Activated CD8-positive, alpha-beta memory T cell treated with anti-CD3 and anti-CD28 coated beads for 24 hours (primary cell): ENCODE data around the gene SAMHD1.
"Not testable (repeated sequence)": the region's sequence is repeated elsewhere in the genome, so short reads cannot be mapped to it uniquely, and the experiment has no call there.

Experiments
- DNase-seq: peaks from one replicate; pipeline ENCODE4 v3.0.0-alpha.2; 2020

SAMHD1 gene

DNA sequence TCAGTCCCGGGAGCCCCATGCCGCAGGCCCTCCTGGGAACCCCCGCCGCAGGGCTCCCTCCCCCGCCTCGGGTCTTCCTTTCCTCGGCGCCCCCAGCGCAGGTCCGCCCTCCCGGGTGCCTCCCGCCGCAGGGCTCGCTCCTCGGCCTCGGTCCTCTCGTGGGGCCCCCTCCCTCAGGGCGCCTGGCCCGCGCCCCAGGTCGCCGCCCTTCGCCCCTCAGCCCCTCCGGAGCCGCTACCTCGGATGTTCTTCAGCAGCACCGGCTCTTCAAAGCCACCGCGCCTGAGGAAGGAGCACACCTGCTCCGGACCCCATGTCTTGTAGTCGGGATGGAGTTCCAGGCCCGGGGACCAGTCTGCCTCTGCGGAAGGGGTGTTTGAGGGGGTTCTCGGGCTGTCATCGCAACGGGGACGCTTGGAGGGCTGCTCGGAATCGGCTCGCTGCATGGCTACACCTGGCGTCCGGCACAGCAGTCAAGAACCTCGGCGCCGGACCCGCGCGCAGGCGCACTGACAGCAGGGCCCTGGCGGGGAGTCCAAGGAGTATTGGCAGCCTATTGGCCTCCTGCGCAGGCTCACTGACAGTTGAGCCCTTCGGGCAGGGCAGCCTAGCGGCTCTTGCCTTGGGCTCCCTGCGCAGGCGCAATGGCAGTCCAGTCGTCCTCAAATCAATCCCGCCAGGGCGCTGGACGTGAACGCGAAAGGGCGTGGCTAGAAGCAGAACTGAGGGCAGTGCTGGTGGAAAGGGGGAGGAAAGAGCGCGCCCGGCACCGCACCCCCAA, at the start of gene SAMHD1:
SAMHD1 (minus strand) TSS at position 511 of the 781 bp plus-strand sequence; CDS start at position 446, 65 bp downstream.
- peak; percentile 94 for DNase-seq

GRCh38 chr20:37000171-37000570, 48.7 kb upstream of the SAMHD1 start:
- not testable (repeated sequence) for DNase-seq

DNA sequence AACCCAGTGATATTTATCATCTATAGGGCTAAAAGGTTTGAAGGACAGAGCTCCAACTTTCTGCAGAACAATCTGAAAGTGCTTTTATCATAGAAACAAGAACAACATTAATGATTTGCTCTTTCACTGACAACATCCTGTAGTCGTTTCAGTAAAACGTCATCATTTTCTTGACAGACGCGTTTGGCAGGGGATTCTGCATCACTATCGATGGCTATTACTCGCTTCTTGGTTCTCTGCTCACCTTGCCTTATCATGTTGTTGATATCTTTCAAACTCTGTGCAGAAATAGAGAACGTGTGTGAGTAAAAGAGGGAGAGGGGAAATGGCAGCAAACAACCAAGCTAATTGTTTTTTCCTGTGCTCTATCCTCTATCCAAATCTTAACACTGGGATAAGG, 47.1 kb upstream of the SAMHD1 start:
- DNase-seq = no peak

DNA sequence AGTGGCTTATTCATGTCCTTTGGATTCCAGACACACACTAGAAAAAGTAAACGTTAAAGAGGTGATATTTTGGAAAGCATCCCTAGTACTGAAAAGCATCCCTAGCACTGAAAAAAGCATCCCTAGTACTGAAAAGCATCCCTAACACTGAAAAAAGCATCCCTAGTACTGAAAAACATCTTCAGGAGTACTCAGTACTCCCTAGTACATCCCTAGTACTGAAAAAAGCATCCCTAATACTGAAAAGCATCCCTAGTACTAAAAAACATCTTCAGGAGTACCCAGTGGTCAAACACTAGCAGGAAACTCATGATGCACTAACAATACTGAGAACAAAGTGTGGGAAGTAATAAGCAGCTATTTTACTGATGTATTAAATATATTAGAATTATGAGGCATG, 45.6 kb upstream of the SAMHD1 start:
- DNase-seq = no peak

GRCh38 chr20:36994221-36994620, 42.7 kb upstream of the SAMHD1 start:
- DNase-seq = not testable (repeated sequence)

DNA sequence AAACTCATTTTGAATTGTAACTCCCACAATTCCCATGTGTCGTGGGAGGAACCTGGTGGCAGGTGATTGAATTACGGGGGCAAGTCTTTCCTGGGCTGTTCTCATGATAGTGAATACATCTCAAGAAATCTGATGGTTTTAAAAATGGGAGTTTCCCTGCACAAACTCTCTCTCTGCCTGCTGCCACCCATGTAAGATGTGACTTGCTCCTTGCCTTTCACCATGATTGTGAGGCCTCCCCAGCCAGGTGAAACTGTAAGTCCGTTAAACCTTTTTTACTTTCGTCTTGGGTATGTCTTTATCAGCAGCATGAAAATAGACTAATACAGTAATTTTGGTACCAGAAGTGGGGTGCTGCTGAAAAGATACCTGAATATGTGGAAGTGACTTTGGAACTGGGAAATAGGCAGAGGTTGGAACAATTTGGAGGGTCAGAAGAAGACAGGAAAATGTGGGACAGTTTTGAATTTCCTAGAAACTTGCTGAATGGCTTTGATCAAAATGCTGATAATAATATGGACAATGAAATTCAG, 41.4 kb upstream of the SAMHD1 start:
- DNase-seq = no peak

GRCh38 chr20:36991703-36992102, 40.2 kb upstream of the SAMHD1 start:
- DNase-seq = no peak

- DNase-seq = no peak
These were observed 38.3 kb upstream of the SAMHD1 start for GRCh38 chr20:36989797-36990196.

DNA sequence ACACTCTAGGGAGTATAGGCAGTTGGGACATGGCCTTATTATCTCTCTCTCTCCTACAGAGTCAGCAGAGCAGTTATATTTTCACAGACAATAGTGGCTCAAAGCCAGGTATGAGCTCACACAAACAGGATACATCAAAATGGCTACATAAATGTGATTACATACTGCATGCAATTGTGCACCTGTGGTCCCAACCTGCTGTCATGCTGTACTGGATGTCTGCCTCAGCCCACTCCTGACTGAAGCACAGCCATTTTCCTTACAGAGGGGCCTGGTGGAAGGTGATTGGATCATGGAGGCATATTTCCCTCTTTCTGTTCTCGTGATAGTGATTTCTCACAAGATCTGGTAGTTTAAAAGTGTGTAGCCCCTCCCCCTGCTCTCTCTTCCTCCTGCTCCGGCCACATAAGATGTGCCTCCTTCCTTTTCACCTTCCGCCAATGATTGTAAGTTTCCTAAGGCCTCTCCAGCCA, 37.0 kb upstream of the SAMHD1 start:
- no peak for DNase-seq

DNA sequence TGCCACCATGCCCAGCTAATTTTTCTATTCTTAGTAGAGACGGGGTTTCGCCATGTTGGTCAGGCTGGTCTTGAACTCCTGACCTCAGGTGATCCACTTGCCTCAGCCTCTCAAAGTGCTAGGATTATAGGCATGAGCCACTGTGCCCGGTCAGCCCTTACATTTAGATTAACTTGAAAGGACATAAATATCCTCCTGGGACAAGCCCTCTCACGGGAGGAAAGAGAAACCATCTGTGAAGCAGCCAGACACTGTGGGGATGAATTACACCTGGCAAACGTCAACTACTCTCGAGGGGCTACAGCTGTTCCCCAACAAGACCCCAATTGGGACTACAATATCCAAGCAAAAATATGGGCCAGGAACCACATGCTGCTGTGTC, 32.7 kb upstream of the SAMHD1 start:
- DNase-seq = no peak

GRCh38 chr20:36975099-36975818, 23.8 kb upstream of the SAMHD1 start:
- no peak for DNase-seq

DNA sequence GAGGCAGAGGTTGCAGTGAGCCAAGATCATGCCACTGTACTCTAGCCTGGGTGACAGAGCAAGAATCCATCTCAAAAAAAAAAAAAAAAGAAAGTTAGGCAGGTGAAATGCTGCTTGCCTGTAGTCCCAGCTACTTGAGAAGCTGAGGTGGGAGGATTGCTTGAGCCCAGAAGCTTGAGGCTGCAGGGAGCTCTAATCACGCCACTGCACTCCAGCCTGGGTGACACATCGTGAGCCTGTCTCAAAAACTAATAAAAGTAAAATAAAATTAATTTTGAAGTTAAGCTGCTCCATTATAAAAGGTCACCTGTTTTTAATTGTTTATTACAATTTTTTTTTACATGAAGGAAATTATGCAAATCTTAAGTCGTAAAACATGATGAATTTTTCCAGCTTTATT, 23.2 kb upstream of the SAMHD1 start:
- no peak for DNase-seq

DNA sequence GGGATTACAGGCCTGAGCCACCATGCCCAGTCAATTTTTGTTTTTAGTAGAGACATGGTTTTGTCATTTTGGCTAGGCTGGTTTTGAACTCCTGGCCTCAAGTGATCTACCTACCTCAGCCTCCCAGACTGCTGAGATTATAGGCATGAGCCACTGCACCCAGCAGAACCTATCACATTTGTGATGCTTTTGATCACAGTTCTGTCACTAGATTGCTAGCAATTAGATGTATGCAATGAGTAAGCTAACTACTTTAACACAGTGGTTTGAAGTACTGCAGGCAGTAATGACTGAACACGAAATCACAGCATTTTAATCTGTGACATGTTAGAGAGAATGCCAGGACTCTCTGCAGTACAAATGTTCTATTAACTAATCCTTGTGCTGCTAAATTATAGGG, 19.6 kb upstream of the SAMHD1 start:
- no peak for DNase-seq

DNA sequence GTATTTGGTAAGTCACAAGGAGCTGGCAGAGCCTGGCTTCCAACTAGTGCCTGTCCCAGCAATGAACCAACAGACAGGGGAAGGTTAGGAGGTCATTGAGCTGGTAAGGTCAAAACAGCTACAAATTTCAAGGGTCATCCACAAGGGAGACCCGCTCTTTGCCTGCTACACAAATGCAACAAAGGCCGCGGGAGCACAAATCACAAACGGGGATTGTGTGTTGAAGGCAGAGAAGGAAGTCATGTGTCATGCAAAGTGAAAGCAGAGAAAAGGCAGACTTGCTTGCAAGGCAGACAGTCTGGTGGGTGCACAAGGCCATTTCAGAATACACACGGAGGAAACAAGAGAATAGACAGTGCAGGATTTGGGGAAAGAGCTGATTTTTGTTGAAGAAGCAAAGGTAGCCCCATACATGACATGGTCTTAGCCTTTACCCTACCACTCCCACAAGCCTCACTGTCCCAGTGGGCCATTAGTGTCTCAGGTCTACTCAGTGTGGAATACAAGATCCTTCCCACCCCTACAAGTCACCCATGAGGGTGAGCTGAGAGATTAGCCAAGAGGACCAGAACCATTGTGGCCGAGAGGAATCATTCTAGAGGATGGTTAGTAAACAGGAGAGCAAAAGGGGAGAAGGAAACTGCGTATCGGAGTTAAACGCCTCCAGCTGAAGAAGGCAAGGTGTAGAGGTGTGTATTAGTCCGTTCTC, 18.1 kb upstream of the SAMHD1 start:
- peak; percentile 70 for DNase-seq

DNA sequence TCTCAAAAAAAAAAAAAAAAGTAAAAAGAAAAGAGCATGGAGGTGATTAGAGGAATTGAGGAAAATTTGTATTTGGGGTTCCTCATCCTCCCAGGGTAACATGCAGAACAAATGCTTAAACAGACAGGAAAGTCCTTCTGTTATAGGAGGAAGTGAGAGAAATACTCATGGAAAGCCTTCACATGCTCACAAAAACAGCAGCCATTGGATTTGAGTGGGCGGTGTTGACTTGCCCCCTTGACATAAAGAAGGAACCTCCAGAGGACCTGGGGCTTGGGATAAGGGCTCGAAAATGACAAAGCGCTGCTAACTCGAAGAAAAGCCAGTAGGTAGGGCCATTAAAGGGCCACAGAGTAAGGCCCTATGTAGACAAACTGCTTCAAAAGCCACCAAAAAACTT, 17.5 kb upstream of the SAMHD1 start:
- DNase-seq = no peak

DNA sequence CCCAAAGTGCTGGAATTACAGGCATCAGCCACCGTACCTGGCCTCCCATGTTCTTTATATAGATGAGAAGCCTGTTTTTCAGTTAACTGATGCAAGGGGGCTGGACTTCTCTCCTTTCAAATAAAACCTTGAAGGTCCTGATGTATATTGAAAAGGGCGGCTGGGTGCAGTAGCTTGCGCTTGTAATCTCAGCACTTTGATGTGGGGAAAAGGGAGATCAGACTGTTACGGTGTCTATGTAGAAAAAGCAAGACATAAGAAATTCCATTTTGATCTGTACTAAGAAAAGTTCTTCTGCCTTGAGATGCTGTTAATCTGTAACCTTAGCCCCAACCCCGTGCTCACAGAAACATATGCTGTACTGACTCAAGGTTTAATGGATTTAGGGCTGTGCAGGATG, 16.1 kb upstream of the SAMHD1 start:
- no peak for DNase-seq

DNA sequence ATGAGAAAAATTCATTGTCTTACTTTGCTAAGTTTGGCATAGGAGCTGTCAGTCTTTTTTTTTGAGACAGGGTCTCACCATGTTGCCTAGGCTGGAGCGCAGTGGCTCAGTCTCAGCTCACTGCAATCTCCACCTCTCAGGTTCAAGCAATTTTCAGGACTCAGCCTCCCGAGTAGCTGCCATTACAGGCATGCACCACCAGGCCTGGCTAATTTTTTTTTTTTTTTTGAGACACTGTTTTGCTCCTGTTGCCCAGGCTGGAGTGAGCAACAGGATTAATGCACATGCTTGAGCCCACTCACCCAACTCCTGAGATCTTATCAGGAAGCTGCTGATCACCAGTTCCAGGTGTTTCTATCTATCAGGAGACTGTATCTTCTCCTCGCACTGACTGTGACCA, 15.5 kb upstream of the SAMHD1 start:
- DNase-seq = not testable (repeated sequence)

- not testable (repeated sequence) for DNase-seq
These were observed 10.9 kb upstream of the SAMHD1 start for GRCh38 chr20:36962354-36962941.

GRCh38 chr20:36959242-36959641, 7.7 kb upstream of the SAMHD1 start:
- no peak for DNase-seq

DNA sequence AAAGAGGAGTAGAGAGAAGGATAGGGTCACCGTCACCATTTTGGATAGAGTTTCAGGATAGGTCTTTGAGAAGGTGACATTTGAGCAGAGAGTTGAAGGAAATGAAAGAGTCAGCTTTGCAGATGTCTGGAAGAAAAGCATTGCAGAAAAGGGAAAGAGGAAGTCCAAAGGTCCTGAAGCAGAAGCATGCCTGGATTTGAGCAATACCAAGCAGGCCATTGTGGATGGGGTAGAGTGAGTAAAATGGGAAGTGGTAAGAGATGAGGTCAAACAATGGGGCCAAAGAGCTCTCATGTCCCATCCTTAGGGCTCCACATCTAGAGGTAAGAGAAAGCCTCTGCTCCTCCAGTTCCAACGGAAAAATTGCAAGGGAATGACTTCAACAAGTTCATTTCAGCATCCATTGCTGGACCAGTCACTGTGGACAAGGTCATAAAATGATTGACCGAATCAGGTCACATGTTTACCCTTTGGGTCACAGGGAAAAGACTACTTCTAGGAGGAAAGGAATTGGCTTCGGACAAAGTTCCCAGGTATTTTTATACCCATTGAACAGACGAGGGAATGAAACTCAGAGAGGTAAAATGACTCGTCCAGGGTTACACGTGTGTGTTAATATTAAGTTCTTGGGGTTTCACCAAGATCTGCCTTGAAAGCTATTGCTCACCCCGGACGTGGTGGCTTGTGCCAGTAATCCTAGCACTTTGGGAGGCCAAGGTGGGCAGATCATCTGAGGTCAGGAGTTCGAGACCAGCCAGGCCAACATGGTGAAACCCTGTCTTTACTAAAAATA, 6.6 kb upstream of the SAMHD1 start:
- DNase-seq = no peak

DNA sequence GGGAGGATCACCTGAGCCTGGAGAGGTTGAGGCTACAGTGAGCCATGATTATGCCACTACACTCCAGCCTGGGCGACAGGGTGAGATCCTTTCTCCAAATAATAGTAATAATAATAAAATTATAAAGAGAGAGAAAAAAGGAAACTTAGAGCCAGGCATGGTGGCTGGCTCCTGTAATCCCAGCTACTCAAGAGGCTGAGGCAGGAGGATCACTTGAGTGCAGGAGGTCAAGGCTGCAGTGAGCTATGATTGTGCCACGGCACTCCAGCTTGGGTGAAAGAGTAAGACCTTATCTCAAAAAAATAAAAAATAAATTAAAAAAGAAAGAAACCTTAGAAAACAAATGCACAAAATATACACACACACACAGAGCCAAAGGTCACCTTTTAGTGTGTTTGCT, 5.2 kb upstream of the SAMHD1 start:
- no peak for DNase-seq

DNA sequence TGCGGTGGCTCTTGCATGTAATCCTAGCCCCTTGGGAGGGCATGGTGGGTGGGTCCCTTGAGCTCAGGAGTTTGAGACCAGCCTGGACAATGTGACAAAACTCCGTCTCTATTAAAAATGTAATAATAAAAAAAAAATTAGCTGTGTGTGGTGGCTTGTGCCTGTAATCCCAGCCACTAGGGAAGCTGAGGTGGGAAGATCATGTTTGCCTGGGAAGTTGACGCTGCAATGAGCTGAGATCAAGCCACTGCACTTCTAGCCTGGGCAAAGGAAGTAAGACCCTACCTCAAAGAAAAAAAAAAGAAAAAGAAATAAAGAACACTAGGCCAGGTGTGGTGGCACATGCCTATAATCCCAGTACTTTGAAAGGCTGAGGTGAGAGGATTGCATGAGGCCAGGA, 4.5 kb upstream of the SAMHD1 start:
- DNase-seq = no peak
